Activated CD8-positive, alpha-beta memory T cell treated with anti-CD3 and anti-CD28 coated beads for 24 hours (primary cell): ENCODE data around the gene EEF1AKMT2.
"Not testable (repeated sequence)": the region's sequence is repeated elsewhere in the genome, so short reads cannot be mapped to it uniquely, and the experiment has no call there.

Experiments used
- DNase-seq: peaks from one replicate; pipeline ENCODE4 v3.0.0-alpha.2; 2020

The EEF1AKMT2 gene

DNA sequence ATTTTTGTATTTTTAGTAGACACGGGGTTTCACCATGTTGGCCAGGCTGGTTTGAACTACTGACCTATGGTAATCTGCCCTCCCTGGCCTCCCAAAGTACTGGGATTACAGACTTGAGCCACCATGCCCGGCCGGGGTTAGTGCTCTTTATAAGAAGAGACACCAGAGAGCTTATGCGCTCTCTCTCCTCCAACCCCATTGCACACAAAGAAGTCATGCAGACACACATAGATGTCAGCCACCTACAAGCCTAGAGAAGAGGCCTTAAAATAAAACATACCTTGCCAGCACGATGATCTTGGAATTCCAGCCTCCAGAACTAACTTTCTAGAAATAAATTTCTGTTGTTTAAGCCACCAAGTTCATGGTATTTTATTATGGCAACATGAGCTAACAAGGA lies 37.5 kb downstream of the EEF1AKMT2 start:
- DNase-seq = no peak

- no peak for DNase-seq
Observed at GRCh38 chr10:124748953-124749645, 42.6 kb downstream of the EEF1AKMT2 start.

GRCh38 chr10:124748166-124748565 lies 43.5 kb downstream of the EEF1AKMT2 start:
- no peak for DNase-seq

- DNase-seq = no peak
Observed at GRCh38 chr10:124747745-124748144, 43.9 kb downstream of the EEF1AKMT2 start.

GRCh38 chr10:124746992-124747391 lies 44.7 kb downstream of the EEF1AKMT2 start:
- no peak for DNase-seq

DNA sequence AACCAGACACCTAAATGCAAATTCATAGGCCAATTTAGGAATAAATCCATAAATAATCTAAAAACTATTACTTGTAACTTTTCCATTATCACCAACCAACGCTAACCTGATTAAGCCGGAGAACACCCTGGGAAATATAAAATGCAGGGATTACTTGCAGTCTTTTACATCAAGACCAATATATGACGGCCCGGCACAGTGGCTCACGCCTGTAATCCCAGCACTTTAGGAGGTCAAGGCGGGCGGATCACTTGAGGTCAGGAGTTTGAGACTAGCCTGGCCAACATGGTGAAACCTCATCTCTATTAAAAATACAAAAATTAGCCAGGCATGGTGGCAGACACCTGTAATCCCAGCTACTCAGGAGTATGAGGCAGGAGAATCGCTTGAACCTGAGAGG lies 45.2 kb downstream of the EEF1AKMT2 start:
- not testable (repeated sequence) for DNase-seq

DNA sequence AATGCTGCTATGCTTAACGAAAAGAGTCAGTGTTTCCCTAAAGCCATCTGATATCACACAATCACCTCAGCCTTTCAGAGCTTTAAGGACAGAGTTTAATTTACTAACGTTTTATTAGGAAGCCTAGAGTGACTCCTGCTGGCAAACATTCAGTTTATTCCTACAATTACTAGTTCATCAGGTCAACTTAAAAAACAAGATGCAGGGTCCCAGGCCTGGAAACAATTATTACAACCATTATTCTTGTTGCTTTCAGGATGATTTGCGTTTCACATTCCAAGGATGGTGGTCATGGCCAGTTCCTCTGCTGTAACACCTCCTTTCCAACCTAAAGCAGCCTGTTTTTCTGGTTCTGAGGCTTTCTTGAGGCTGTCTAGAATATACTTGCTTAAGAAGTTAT lies 46.0 kb downstream of the EEF1AKMT2 start:
- no peak for DNase-seq

GRCh38 chr10:124745252-124745651 lies 46.4 kb downstream of the EEF1AKMT2 start:
- DNase-seq = no peak

- peak; percentile 88 for DNase-seq
Observed at GRCh38 chr10:124744102-124745050, 47.3 kb downstream of the EEF1AKMT2 start, which contains the start of gene FAM53B. TSS of gene FAM53B (minus strand) at chr10:124744378. CDS start at chr10:124706713, 37,665 bp downstream.

- DNase-seq = peak; percentile 79
Observed at GRCh38 chr10:124743191-124744101, 48.2 kb downstream of the EEF1AKMT2 start.

GRCh38 chr10:124742413-124743190 lies 49.1 kb downstream of the EEF1AKMT2 start:
- DNase-seq = peak; percentile 62

DNA sequence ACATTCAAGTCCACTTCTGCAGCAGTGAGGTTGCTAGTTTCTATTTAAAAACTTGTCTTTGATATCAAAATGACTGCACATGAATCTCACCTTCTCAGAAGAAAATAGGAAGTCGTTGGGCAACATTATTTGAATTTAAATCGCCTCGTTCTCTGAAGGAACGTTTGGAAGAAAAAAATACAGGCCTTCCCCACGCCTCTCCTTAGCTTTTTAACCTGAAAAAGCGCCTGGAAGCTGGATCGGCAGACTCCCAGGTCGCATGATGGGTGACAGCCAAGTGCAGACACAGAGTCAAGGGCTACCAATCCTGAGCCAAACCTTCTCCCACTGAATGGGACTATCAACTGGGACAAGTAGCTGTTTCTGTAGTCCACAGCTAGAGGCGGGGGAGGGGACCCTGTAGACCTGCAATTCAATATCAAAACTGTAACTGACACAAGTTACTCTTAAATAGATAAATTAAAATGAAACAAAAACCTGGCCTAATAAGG lies 49.7 kb downstream of the EEF1AKMT2 start:
- no peak for DNase-seq

- peak; percentile 89 for DNase-seq
Observed at GRCh38 chr10:124741281-124741921, 50.3 kb downstream of the EEF1AKMT2 start.

DNA sequence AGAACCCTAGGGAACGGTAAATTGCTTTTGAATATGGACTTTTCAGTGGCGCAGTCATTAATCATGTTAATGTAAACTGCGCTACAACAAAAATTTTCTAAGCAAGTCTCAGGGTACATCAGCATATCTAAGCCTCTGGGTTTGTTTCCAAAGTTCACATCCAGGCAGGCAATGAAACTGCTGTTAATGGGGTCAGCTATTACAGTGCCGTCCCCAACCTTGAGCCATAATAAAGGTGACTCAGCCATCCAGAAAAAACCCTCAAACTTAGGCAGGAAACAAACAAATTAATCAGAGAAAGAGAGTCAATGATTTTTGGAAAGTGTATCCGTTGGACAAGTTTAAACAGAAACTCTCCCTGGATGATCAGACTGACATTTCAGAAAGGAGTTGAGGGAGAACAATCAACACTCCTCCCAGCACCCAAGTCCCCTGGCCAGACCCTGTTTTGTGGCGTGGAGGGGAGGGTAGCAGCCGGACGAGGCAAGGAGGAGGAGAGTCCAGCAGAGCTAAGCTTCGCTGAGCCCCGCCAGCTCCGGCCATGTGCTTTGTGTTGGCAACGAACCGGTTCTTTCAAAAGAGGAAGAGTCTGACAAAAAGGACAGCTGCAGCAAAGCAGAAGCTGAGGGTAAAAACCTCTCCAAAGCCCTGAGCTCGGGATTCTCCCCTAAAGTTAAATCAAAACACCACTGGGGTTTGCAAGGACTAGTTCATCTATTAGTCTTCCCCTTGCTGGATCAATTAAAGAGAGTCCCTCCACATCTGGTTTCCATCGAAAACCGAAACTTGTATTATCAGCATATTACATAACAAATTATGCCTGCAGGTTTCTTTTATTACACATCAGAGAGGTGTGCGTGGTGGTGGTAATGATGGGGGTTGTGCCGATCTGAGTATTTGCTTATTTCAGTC lies 51.1 kb downstream of the EEF1AKMT2 start:
- DNase-seq = no peak

GRCh38 chr10:124739986-124740368 lies 51.7 kb downstream of the EEF1AKMT2 start:
- no peak for DNase-seq

- no peak for DNase-seq
Observed at GRCh38 chr10:124739119-124739921, 52.4 kb downstream of the EEF1AKMT2 start.

GRCh38 chr10:124738441-124738840 lies 53.2 kb downstream of the EEF1AKMT2 start:
- DNase-seq = no peak

GRCh38 chr10:124737708-124738107 lies 54.0 kb downstream of the EEF1AKMT2 start:
- no peak for DNase-seq

DNA sequence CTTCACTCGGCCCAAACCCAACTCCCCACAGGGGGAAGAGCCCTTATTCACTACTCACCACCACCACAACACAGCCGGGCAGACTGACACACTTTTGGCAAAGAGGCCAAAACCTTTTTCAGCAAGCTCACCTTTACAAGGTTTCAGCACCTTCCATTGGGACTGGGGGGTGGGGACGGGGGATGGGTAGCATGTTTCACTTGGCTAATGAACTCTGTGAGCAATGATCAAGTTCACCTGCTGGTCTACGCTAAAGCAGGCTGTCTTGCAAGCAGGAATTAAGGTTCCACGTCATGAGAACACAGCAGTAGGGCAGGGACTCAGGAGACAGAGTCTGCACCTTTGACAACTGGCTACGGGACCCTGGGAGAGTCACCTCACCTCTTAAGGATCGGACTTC lies 54.5 kb downstream of the EEF1AKMT2 start:
- no peak for DNase-seq
